GM18498 (cell line): ENCODE measurements around the gene GNG7.

ENCODE experiments used
- ATAC-seq: cut with Tn5 transposase; IDR thresholded peaks from one replicate; pipeline ENCODE4 v1.9.1; 2021; ENCODE audit warnings: mild to moderate bottlenecking, moderate library complexity; ENCODE audit not compliant: unreplicated experiment

GNG7 gene

GRCh38 chr19:2726904-2727639, 24.6 kb upstream of the GNG7 start:
- no peak for ATAC-seq

GRCh38 chr19:2726160-2726855, 23.8 kb upstream of the GNG7 start:
- no peak for ATAC-seq

GRCh38 chr19:2724148-2724557, 21.7 kb upstream of the GNG7 start:
- no peak for ATAC-seq

GRCh38 chr19:2723747-2724146, 21.3 kb upstream of the GNG7 start:
- no peak for ATAC-seq

- no peak for ATAC-seq
Observed at GRCh38 chr19:2723345-2723715, 20.8 kb upstream of the GNG7 start.

- no peak for ATAC-seq
Observed at GRCh38 chr19:2722541-2723344, 20.2 kb upstream of the GNG7 start.

- no peak for ATAC-seq
Observed at GRCh38 chr19:2721570-2722540, 19.4 kb upstream of the GNG7 start.

- no peak for ATAC-seq
Observed at GRCh38 chr19:2720777-2721569, 18.5 kb upstream of the GNG7 start, which contains the start of gene DIRAS1. Gene DIRAS1 (minus strand): TSS chr19:2721372. CDS start chr19:2717806, 3,566 bp downstream.

- ATAC-seq, result no peak
Observed at GRCh38 chr19:2719920-2720776, 17.7 kb upstream of the GNG7 start.

- no peak for ATAC-seq
Observed at GRCh38 chr19:2719232-2719735, 16.8 kb upstream of the GNG7 start.

- no peak for ATAC-seq
Observed at GRCh38 chr19:2717638-2718541, 15.4 kb upstream of the GNG7 start.

GRCh38 chr19:2716722-2717637, 14.5 kb upstream of the GNG7 start:
- no peak for ATAC-seq

- ATAC-seq, result no peak
Observed at GRCh38 chr19:2716275-2716650, 13.8 kb upstream of the GNG7 start.

GRCh38 chr19:2715470-2716274, 13.2 kb upstream of the GNG7 start:
- no peak for ATAC-seq

- no peak for ATAC-seq
Observed at GRCh38 chr19:2714531-2715269, 12.2 kb upstream of the GNG7 start.
